ENCODE measurements around the gene ST3GAL5.

- TF ChIP-seq CTCF (IDR thresholded peaks at IDR 0.05) (no peak), POLR2AphosphoS5 (IDR thresholded peaks at IDR 0.05) (no peak), POLR2A (IDR thresholded peaks at IDR 0.05) (no peak)
These were observed 41.6 kb upstream of the ST3GAL5 start for GRCh38 chr2:85930129-85931124.

Measured in sigmoid colon (tissue), 4 donors.